HepG2 (cell line): ENCODE measurements around the gene KLRF1. TPM values are rescaled to one million over a fixed set of nuclear protein-coding genes. Genes with fewer than 3 reads are reported as not detected.

Experiments used
- ATAC-seq: fragments of 200-7000 bp; cut with Tn5 transposase; 3 replicates; pipeline ENCODE4 v1.9.1; 2020; ENCODE audit warnings: mild to moderate bottlenecking, moderate library complexity
- BruUV-seq: library from RNA; stranded (reverse); fragments of 400-500 nt; replicated peaks from 2 replicates; lab custom pipeline; 2021; lab: Mats Ljungman, UMichigan
- CTCF ChIA-PET: fragments of 300-600 bp; formaldehyde crosslinking; extraction: SDS; loops from one replicate; lab custom pipeline; 2021; ENCODE audit warnings: low total read pairs, inconsistent platforms, low intra/inter-chr PET ratio; lab: Yijun Ruan, JAX
- POLR2A ChIA-PET: fragments of 350-600 bp; sonication (Branson Sonifier 250); formaldehyde crosslinking; loops from one replicate; lab custom pipeline; 2020; ENCODE audit warnings: antibody characterized with exemption, inconsistent platforms; lab: Yijun Ruan, JAX
- DNase-seq: peaks from one replicate; pipeline ENCODE4 v3.0.0-alpha.2; 2015; ENCODE audit warnings: low spot score
- FAIRE-seq: peaks from 3 replicates; lab custom pipeline; 2011; peaks lifted over from hg19 to GRCh38; lab: Jason Lieb, UNC
- H2AFZ ChIP-seq: one replicate; pipeline ENCODE4 v1.6.1; 2011; ENCODE audit warnings: low read length, inconsistent platforms
- H3K27ac ChIP-seq: fragments of 300-600 bp; 3 replicates; pipeline ENCODE4 v1.8.0; 2011; ENCODE audit warnings: mixed run types, mild to moderate bottlenecking, mixed read lengths, low read length, inconsistent platforms; ENCODE audit not compliant: insufficient read depth; ENCODE audit errors: extremely low read length
- H3K27me3 ChIP-seq, 2 experiments: fragments of 200-600 bp in 1 of 2; 2 replicates in 1 of 2; 3 replicates in 1 of 2; pipeline versions ENCODE4 v1.6.0 to v1.8.0; 2011; ENCODE audit warnings: low read length in 2 of 2, mild to moderate bottlenecking in 2 of 2, moderate library complexity in 2 of 2, inconsistent platforms in 1 of 2; ENCODE audit not compliant: insufficient read depth in 2 of 2, control insufficient read depth in 1 of 2
- H3K36me3 ChIP-seq, 2 experiments: fragments of 200-600 bp in 1 of 2; replicated peaks in 1 of 2; 2 replicates in 1 of 2; 3 replicates in 1 of 2; pipeline versions ENCODE4 v1.5.1 to v1.8.0; 2011; ENCODE audit warnings: low read length in 2 of 2, inconsistent platforms in 1 of 2; ENCODE audit not compliant: insufficient read depth in 2 of 2, control insufficient read depth in 1 of 2
- H3K4me1 ChIP-seq: 2 replicates; pipeline ENCODE4 v1.5.1; 2012; ENCODE audit warnings: low read length, inconsistent platforms; ENCODE audit not compliant: insufficient read depth
- H3K4me2 ChIP-seq: 2 replicates; pipeline ENCODE4 v1.6.0; 2011; ENCODE audit warnings: low read depth, low read length, inconsistent platforms
- H3K4me3 ChIP-seq, 3 experiments: fragments of 200-600 bp in 1 of 3; sonication (generic), shearing (Covaris generic) in 1 of 3; replicated peaks in 1 of 3; 2 replicates each; pipeline ENCODE4 v1.5.1; 2011 to 2016; ENCODE audit warnings: low read length in 3 of 3, inconsistent platforms in 2 of 3, low read depth in 2 of 3, mild to moderate bottlenecking in 2 of 3, control low read depth in 1 of 3, mixed read lengths in 1 of 3; ENCODE audit not compliant: insufficient read depth in 1 of 3
- H3K79me2 ChIP-seq: one replicate; pipeline ENCODE4 v1.6.1; 2011; ENCODE audit warnings: low read length, inconsistent platforms; ENCODE audit not compliant: insufficient read depth
- H3K9ac ChIP-seq: 2 replicates; pipeline ENCODE4 v1.6.0; 2011; ENCODE audit warnings: mild to moderate bottlenecking, low read depth, low read length, inconsistent platforms; ENCODE audit not compliant: insufficient read depth
- H3K9me3 ChIP-seq: 2 replicates; pipeline ENCODE4 v1.5.1; 2012; ENCODE audit warnings: mild to moderate bottlenecking, low read length
- H4K20me1 ChIP-seq: 2 replicates; pipeline ENCODE4 v1.6.0; 2011; ENCODE audit warnings: inconsistent platforms, mild to moderate bottlenecking, low read length, moderate library complexity; ENCODE audit not compliant: insufficient read depth
- AHR ChIP-seq: IDR thresholded peaks from 2 replicates; pipeline ENCODE4 v1.6.1; 2018; ENCODE audit warnings: missing genetic modification reagents, missing compliant biosample characterization
- CCDC6 ChIP-seq: sonication (generic); formaldehyde crosslinking; IDR thresholded peaks from 2 replicates; pipeline ENCODE4 v1.8.1; 2022; ENCODE audit warnings: mild to moderate bottlenecking, missing genetic modification reagents, moderate library complexity
- CREB3 ChIP-seq: sonication (generic); formaldehyde crosslinking; IDR thresholded peaks from 2 replicates; pipeline ENCODE4 v1.5.0; 2020; ENCODE audit warnings: missing genetic modification reagents
- FIP1L1 ChIP-seq: fragments of 200-400 bp; formaldehyde crosslinking; IDR thresholded peaks from 2 replicates; pipeline ENCODE4 v1.6.1; 2018; ENCODE audit warnings: low read depth, mild to moderate bottlenecking, low read length, moderate library complexity, borderline replicate concordance; ENCODE audit not compliant: insufficient read depth
- GATAD1 ChIP-seq: IDR thresholded peaks from 2 replicates; pipeline ENCODE4 v1.6.1; 2016; ENCODE audit warnings: missing genetic modification reagents, missing compliant biosample characterization
- KDM3A ChIP-seq: IDR thresholded peaks from 2 replicates; pipeline ENCODE4 v1.6.1; 2018; ENCODE audit warnings: low read depth, missing compliant biosample characterization
- KDM4B ChIP-seq: sonication (generic); formaldehyde crosslinking; IDR thresholded peaks from 2 replicates; pipeline ENCODE4 v1.4.0; 2020; ENCODE audit warnings: missing genetic modification reagents
- PHF8 ChIP-seq: sonication (generic); formaldehyde crosslinking; IDR thresholded peaks from 2 replicates; pipeline ENCODE4 v1.5.0; 2020; ENCODE audit warnings: missing genetic modification reagents
- PRPF4 ChIP-seq: fragments of 200-400 bp; formaldehyde crosslinking; IDR thresholded peaks from 2 replicates; pipeline ENCODE4 v1.6.1; 2016; ENCODE audit warnings: low read length, low read depth; ENCODE audit not compliant: poor library complexity, severe bottlenecking
- SATB2 ChIP-seq: sonication (generic); formaldehyde crosslinking; IDR thresholded peaks from 2 replicates; pipeline ENCODE4 v1.5.0; 2020; ENCODE audit warnings: missing genetic modification reagents
- TFAP4 ChIP-seq: sonication (generic); IDR thresholded peaks from 2 replicates; pipeline ENCODE4 v1.6.1; 2016; ENCODE audit warnings: low read depth, borderline replicate concordance
- ZBTB1 ChIP-seq: sonication (generic); formaldehyde crosslinking; IDR thresholded peaks from 2 replicates; pipeline ENCODE4 v1.4.0; 2020; ENCODE audit warnings: missing genetic modification reagents, borderline replicate concordance
- ZBTB26 ChIP-seq: IDR thresholded peaks from 2 replicates; pipeline ENCODE4 v1.6.1; 2016; ENCODE audit warnings: missing compliant biosample characterization, missing genetic modification reagents, borderline replicate concordance
- ZFP62 ChIP-seq: sonication (generic); formaldehyde crosslinking; IDR thresholded peaks from 2 replicates; pipeline ENCODE4 v1.4.0; 2020; ENCODE audit warnings: missing genetic modification reagents
- ZFX ChIP-seq: sonication (generic); formaldehyde crosslinking; IDR thresholded peaks from 2 replicates; pipeline ENCODE4 v1.4.0; 2020; ENCODE audit warnings: mild to moderate bottlenecking, low read depth, missing genetic modification reagents, moderate library complexity
- ZNF224 ChIP-seq: sonication (generic); formaldehyde crosslinking; IDR thresholded peaks from 2 replicates; pipeline ENCODE4 v1.5.0; 2020; ENCODE audit warnings: mild to moderate bottlenecking, missing genetic modification reagents
- ZNF337 ChIP-seq: sonication (generic); formaldehyde crosslinking; IDR thresholded peaks from 2 replicates; pipeline ENCODE4 v1.5.1; 2020; ENCODE audit warnings: missing genetic modification reagents, low read depth, mild to moderate bottlenecking, borderline replicate concordance
- ZSCAN25 ChIP-seq: sonication (generic); formaldehyde crosslinking; IDR thresholded peaks from 2 replicates; pipeline ENCODE4 v1.8.0; 2022; ENCODE audit warnings: mild to moderate bottlenecking, missing genetic modification reagents
- WGBS: methylation state at CpG from one replicate; pipeline ENCODE4 v1.1.6; 2017; ENCODE audit warnings: low lambda C conversion rate; 5-methylcytosine and 5-hydroxymethylcytosine counted together
- in situ Hi-C: cut with HindIII; loops from 2 replicates; pipeline ENCODE4 v1.10.0; 2017; ENCODE audit warnings: low pct_unique_long_range_greater_than_20kb; ENCODE audit not compliant: extremely low pct_ligation_motif_present
- intact Hi-C: fragments of 100-400 bp; cut with micrococcal nuclease; formaldehyde crosslinking; loops from one replicate; pipeline ENCODE4 v1.10.0; 2022; ENCODE audit not compliant: unreplicated experiment
- polyA plus RNA-seq, 8 experiments: library from polyadenylated mRNA; depleted of rRNA in 3 of 8; stranded (reverse) in 7 of 8; unstranded in 1 of 8; fragments of >200 nt; fragmentation: Illumina TruSeq in 4 of 8; extraction: Trizol in 4 of 8; gene quantifications; 2 replicates each; pipeline versions ENCODE4 v1.2.1 to v1.2.3, GENCODE V29; 2011 to 2016; ENCODE audit warnings: low read depth in 4 of 8, missing spikeins in 1 of 8, mixed read lengths in 1 of 8; ENCODE audit not compliant: insufficient read depth in 1 of 8
- total RNA-seq, 5 experiments: library from RNA; depleted of rRNA; stranded (reverse); fragments of >200 nt; fragmentation: Illumina TruSeq; extraction: Trizol; gene quantifications; 2 replicates each; pipeline ENCODE4 v1.2.3, GENCODE V29; 2016; ENCODE audit warnings: low read depth in 1 of 5

The KLRF1 gene
- total and polyA plus RNA-seq, 2 of the 13 experiments (the other 11 are each of a cell fraction or from before 2014, with no cell fraction given), result not detected

GRCh38 chr12:9795945-9796344 lies 31.3 kb upstream of the KLRF1 start:
- Histone ChIP-seq H3K4me3 (no peak overlapping the region), H3K9ac (no peak overlapping the region), H3K36me3 (no peaks in the 10 kb centered on the region), H2AFZ (no peak overlapping the region), H3K9me3 (no peaks in the 10 kb centered on the region), H3K79me2 (no peaks in the 10 kb centered on the region), H3K27me3 (peaks cover 0 to 6% of the 10 kb centered on the region in 2 experiments; a peak in 1 of 5 replicates), H3K4me1 (no peaks in the 10 kb centered on the region), H4K20me1 (no peaks in the 10 kb centered on the region), H3K4me2 (no peak overlapping the region), H3K27ac (no peak overlapping the region)
- no peak for DNase-seq
- POLR2A ChIA-PET, result no interaction called here
- WGBS, result 55% methylated on average over 2 of the region's 2 CpGs
- intact Hi-C loops (no loop called here), in situ Hi-C loops (no loop called here)
- FAIRE-seq, result no peak
- no peak for ATAC-seq
- CTCF ChIA-PET, result no interaction called here
- no TSS peak for BruUV-seq
- TF ChIP-seq GATAD1 (CRISPR knock-in tag) (no peak), ZBTB26 (CRISPR knock-in tag) (no peak), FIP1L1 (no peak), ZFX (CRISPR knock-in tag) (no peak), AHR (CRISPR knock-in tag) (no peak)
- TF ChIP-seq, all 625 proteins: peak for 0

- no TSS peak for BruUV-seq
- no peaks in the 10 kb centered on the region for H3K36me3 ChIP-seq
- H3K4me1 ChIP-seq, result no peaks in the 10 kb centered on the region
- WGBS, result 2% methylated on average over 5 of the region's 5 CpGs
- no peaks in the 10 kb centered on the region for H4K20me1 ChIP-seq
- in situ Hi-C loops, result no loop called here
- H3K79me2 ChIP-seq, result no peaks in the 10 kb centered on the region
- intact Hi-C loops, result no loop called here
- ChIA-PET POLR2A (no interaction called here), CTCF (no interaction called here)
- no peak for FAIRE-seq
- DNase-seq, result no peak
- ATAC-seq, result no peak
- peaks cover 0 to 6% of the 10 kb centered on the region in 2 experiments; a peak in 1 of 5 replicates for H3K27me3 ChIP-seq
- no peak overlapping the region for H3K4me2 ChIP-seq
- H2AFZ ChIP-seq, result no peak overlapping the region
- H3K9me3 ChIP-seq, result no peaks in the 10 kb centered on the region
- H3K4me3 ChIP-seq, result no peak overlapping the region
- no peak overlapping the region for H3K27ac ChIP-seq
- H3K9ac ChIP-seq, result no peak overlapping the region
- TF ChIP-seq ZBTB1 (CRISPR knock-in tag) (no peak), GATAD1 (CRISPR knock-in tag) (no peak), ZNF337 (no peak), ZFP62 (CRISPR knock-in tag) (no peak), TFAP4 (no peak), PRPF4 (no peak), KDM4B (no peak), CREB3 (CRISPR knock-in tag) (no peak), PHF8 (CRISPR knock-in tag) (no peak), SATB2 (CRISPR knock-in tag) (no peak), CCDC6 (CRISPR knock-in tag) (no peak), ZSCAN25 (CRISPR knock-in tag) (no peak), KDM3A (CRISPR knock-in tag) (no peak), ZNF224 (CRISPR knock-in tag) (no peak)
Measured at GRCh38 chr12:9796346-9796745, 30.9 kb upstream of the KLRF1 start.
